IMR-90 (cell line): ENCODE measurements around the gene SPOUT1. TPM values are rescaled to one million over a fixed set of nuclear protein-coding genes. Genes with fewer than 3 reads are reported as not detected.

Experiments used
- ATAC-seq: fragments of 200-7000 bp; cut with Tn5 transposase; 2 replicates; pipeline ENCODE4 v1.9.1; 2020; ENCODE audit warnings: low read depth, mild to moderate bottlenecking, moderate library complexity
- BruUV-seq: library from RNA; stranded (reverse); fragments of 400-500 nt; replicated peaks from 2 replicates; lab custom pipeline; 2021; lab: Mats Ljungman, UMichigan
- CTCF ChIA-PET: fragments of 300-600 bp; formaldehyde crosslinking; extraction: SDS; loops from one replicate; lab custom pipeline; 2021; ENCODE audit warnings: antibody characterized with exemption; lab: Yijun Ruan, JAX
- POLR2A ChIA-PET: fragments of 300-600 bp; sonication (Branson Sonifier 250); formaldehyde crosslinking; loops from one replicate; lab custom pipeline; 2022; ENCODE audit warnings: antibody characterized with exemption; ENCODE audit not compliant: unreplicated experiment; lab: Charles Lee
- DNase-seq: peaks from one replicate; pipeline ENCODE4 v3.0.0; 2013
- H2AFZ ChIP-seq: replicated peaks from 2 replicates; pipeline ENCODE3; 2013; ENCODE audit warnings: low read length, mild to moderate bottlenecking; ENCODE audit not compliant: poor library complexity
- H2AK5ac ChIP-seq: 2 replicates; pipeline ENCODE4 v1.6.1; 2013; ENCODE audit warnings: low read depth, low read length, inconsistent platforms
- H2AK9ac ChIP-seq: replicated peaks from 2 replicates; pipeline ENCODE3; 2013; ENCODE audit warnings: mild to moderate bottlenecking, low read depth, low read length, moderate library complexity; ENCODE audit not compliant: poor library complexity
- H2BK120ac ChIP-seq: 2 replicates; pipeline ENCODE4 v1.6.1; 2013; ENCODE audit warnings: low read depth, low read length, inconsistent platforms
- H2BK15ac ChIP-seq: 3 replicates; pipeline ENCODE4 v1.6.1; 2013; ENCODE audit warnings: low read depth, low read length, inconsistent platforms
- H2BK20ac ChIP-seq: 2 replicates; pipeline ENCODE4 v1.6.1; 2013; ENCODE audit warnings: low read depth, mild to moderate bottlenecking, inconsistent platforms, low read length, moderate library complexity
- H2BK5ac ChIP-seq: 2 replicates; pipeline ENCODE4 v1.6.1; 2013; ENCODE audit warnings: mild to moderate bottlenecking, low read depth, low read length, inconsistent platforms; ENCODE audit not compliant: poor library complexity, severe bottlenecking
- H3K14ac ChIP-seq: replicated peaks from 2 replicates; pipeline ENCODE4 v1.6.1; 2013; ENCODE audit warnings: low read depth, low read length, inconsistent platforms
- H3K18ac ChIP-seq: 2 replicates; pipeline ENCODE4 v1.6.1; 2013; ENCODE audit warnings: low read depth, low read length, control low read depth
- H3K23ac ChIP-seq: 2 replicates; pipeline ENCODE4 v1.6.1; 2013; ENCODE audit warnings: low read depth, low read length, inconsistent platforms
- H3K27ac ChIP-seq: 2 replicates; pipeline ENCODE4 v1.5.1; 2013; ENCODE audit warnings: mild to moderate bottlenecking, control low read depth, low read length; ENCODE audit not compliant: insufficient read depth
- H3K27me3 ChIP-seq: 2 replicates; pipeline ENCODE4 v1.6.1; 2013; ENCODE audit warnings: low read length; ENCODE audit not compliant: control insufficient read depth, insufficient read depth
- H3K36me3 ChIP-seq: 2 replicates; pipeline ENCODE4 v1.6.1; 2013; ENCODE audit warnings: low read length, mixed read lengths; ENCODE audit not compliant: control insufficient read depth, insufficient read depth
- H3K4ac ChIP-seq: 2 replicates; pipeline ENCODE4 v1.6.1; 2013; ENCODE audit warnings: low read depth, low read length, inconsistent platforms
- H3K4me1 ChIP-seq: 2 replicates; pipeline ENCODE4 v1.6.1; 2013; ENCODE audit warnings: low read length, mixed read lengths; ENCODE audit not compliant: control insufficient read depth, insufficient read depth
- H3K4me2 ChIP-seq: 2 replicates; pipeline ENCODE4 v1.6.1; 2013; ENCODE audit warnings: low read depth, mild to moderate bottlenecking, control low read depth, low read length, moderate library complexity
- H3K4me3 ChIP-seq: 2 replicates; pipeline ENCODE4 v1.5.1; 2013; ENCODE audit warnings: low read depth, mild to moderate bottlenecking, control low read depth, low read length, moderate library complexity; ENCODE audit not compliant: insufficient read depth
- H3K56ac ChIP-seq: 2 replicates; pipeline ENCODE4 v1.6.1; 2013; ENCODE audit warnings: low read length, inconsistent platforms; ENCODE audit not compliant: insufficient read depth; ENCODE audit errors: extremely low read depth
- H3K79me1 ChIP-seq, 2 experiments: 2 replicates each; pipeline ENCODE4 v1.6.1; 2013; ENCODE audit warnings: low read length in 2 of 2, inconsistent platforms in 1 of 2, low read depth in 1 of 2
- H3K9ac ChIP-seq: 2 replicates; pipeline ENCODE4 v1.6.1; 2013; ENCODE audit warnings: low read depth, low read length, control low read depth
- H3K9me1 ChIP-seq: 2 replicates; pipeline ENCODE4 v1.6.1; 2013; ENCODE audit warnings: low read length, inconsistent platforms; ENCODE audit not compliant: insufficient read depth
- H3K9me3 ChIP-seq: 2 replicates; pipeline ENCODE4 v1.6.1; 2013; ENCODE audit warnings: low read length; ENCODE audit not compliant: control insufficient read depth, insufficient read depth
- H4K20me1 ChIP-seq: 2 replicates; pipeline ENCODE4 v1.6.1; 2013; ENCODE audit warnings: low read length, inconsistent platforms; ENCODE audit not compliant: insufficient read depth
- H4K5ac ChIP-seq: 2 replicates; pipeline ENCODE4 v1.6.1; 2013; ENCODE audit warnings: mild to moderate bottlenecking, low read depth, low read length, control low read depth
- H4K8ac ChIP-seq, 2 experiments: 2 replicates each; pipeline ENCODE4 v1.6.1; 2013; ENCODE audit warnings: low read depth in 2 of 2, low read length in 2 of 2, control low read depth in 1 of 2, inconsistent platforms in 1 of 2
- H4K91ac ChIP-seq: 2 replicates; pipeline ENCODE4 v1.6.1; 2013; ENCODE audit warnings: low read depth, low read length, inconsistent platforms; ENCODE audit not compliant: insufficient read depth
- BHLHE40 ChIP-seq: fragments of 150-350 bp; IDR thresholded peaks from 2 replicates; pipeline ENCODE4 v1.6.1; 2016; ENCODE audit warnings: mild to moderate bottlenecking, low read depth, low read length
- CEBPB ChIP-seq: IDR thresholded peaks from 2 replicates; pipeline ENCODE4 v1.6.1; 2012; ENCODE audit warnings: low read depth, low read length, improper control_type of control experiment
- CHD1 ChIP-seq: IDR thresholded peaks from 2 replicates; pipeline ENCODE4 v1.6.1; 2012; ENCODE audit warnings: low read depth, low read length, improper control_type of control experiment
- CTCF ChIP-seq: conservative IDR thresholded peaks from 2 replicates; pipeline ENCODE4 v1.5.1; 2012; ENCODE audit warnings: mild to moderate bottlenecking, low read depth, low read length, improper control_type of control experiment
- ELK1 ChIP-seq: fragments of 150-350 bp; IDR thresholded peaks from 2 replicates; pipeline ENCODE4 v1.6.1; 2016; ENCODE audit warnings: low read depth, mild to moderate bottlenecking, low read length, moderate library complexity, borderline replicate concordance
- FOS ChIP-seq: fragments of 150-350 bp; IDR thresholded peaks from 2 replicates; pipeline ENCODE4 v1.6.1; 2016; ENCODE audit warnings: low read depth, low read length
- MAFK ChIP-seq: IDR thresholded peaks from 2 replicates; pipeline ENCODE4 v1.6.1; 2012; ENCODE audit warnings: low read depth, low read length, improper control_type of control experiment
- MAZ ChIP-seq: IDR thresholded peaks from 2 replicates; pipeline ENCODE4 v1.6.1; 2012; ENCODE audit warnings: low read depth, mild to moderate bottlenecking, low read length, improper control_type of control experiment, moderate library complexity, borderline replicate concordance
- MXI1 ChIP-seq: IDR thresholded peaks from 2 replicates; pipeline ENCODE4 v1.6.1; 2012; ENCODE audit warnings: low read depth, mild to moderate bottlenecking, low read length, moderate library complexity, borderline replicate concordance
- NFE2L2 ChIP-seq: fragments of 150-350 bp; IDR thresholded peaks from 2 replicates; pipeline ENCODE4 v1.6.1; 2016; ENCODE audit warnings: low read depth, mild to moderate bottlenecking, low read length
- POLR2A ChIP-seq: IDR thresholded peaks from 2 replicates; pipeline ENCODE4 v1.6.1; 2012; ENCODE audit warnings: mild to moderate bottlenecking, low read depth, low read length
- RAD21 ChIP-seq: IDR thresholded peaks from 2 replicates; pipeline ENCODE4 v1.6.1; 2012; ENCODE audit warnings: low read length, improper control_type of control experiment
- RCOR1 ChIP-seq: IDR thresholded peaks from 2 replicates; pipeline ENCODE4 v1.6.1; 2012; ENCODE audit warnings: mild to moderate bottlenecking, low read length, improper control_type of control experiment; ENCODE audit not compliant: insufficient replicate concordance
- RFX5 ChIP-seq: IDR thresholded peaks from 2 replicates; pipeline ENCODE4 v1.8.0; 2012; ENCODE audit warnings: low read depth, mild to moderate bottlenecking, low read length, moderate library complexity
- SMC3 ChIP-seq: fragments of 150-350 bp; IDR thresholded peaks from 2 replicates; pipeline ENCODE4 v1.6.1; 2016; ENCODE audit warnings: low read depth, mild to moderate bottlenecking, antibody characterized with exemption, low read length, moderate library complexity
- USF2 ChIP-seq: fragments of 150-350 bp; IDR thresholded peaks from 2 replicates; pipeline ENCODE4 v1.6.1; 2017; ENCODE audit warnings: mild to moderate bottlenecking, antibody characterized with exemption, low read length, low read depth
- WGBS, 2 experiments: methylation state at CpG; one replicate each; pipeline versions ENCODE4 v1.1.5 to v1.1.7; 2013; ENCODE audit warnings: missing lambda C conversion rate in 2 of 2; ENCODE audit not compliant: insufficient read length in 1 of 2; ENCODE audit errors: extremely low coverage in 2 of 2; 5-methylcytosine and 5-hydroxymethylcytosine counted together
- dilution Hi-C: fragments of 300-500 bp; cut with HindIII; formaldehyde crosslinking; loops from one replicate; pipeline ENCODE4 v1.14.3; 2018; ENCODE audit warnings: low sequenced_read_pairs; ENCODE audit not compliant: unreplicated experiment
- in situ Hi-C: fragments of 300-500 bp; cut with MboI; formaldehyde crosslinking; loops from 3 replicates; pipeline ENCODE4 v1.14.3; 2019; ENCODE audit warnings: low sequenced_read_pairs, inconsistent platforms, mixed read lengths
- intact Hi-C: fragments of 100-400 bp; cut with micrococcal nuclease; formaldehyde crosslinking; loops from 2 replicates; pipeline ENCODE4 v1.10.0; 2022
- polyA plus RNA-seq, 3 experiments: library from polyadenylated mRNA; depleted of rRNA; stranded (reverse); fragments of >200 nt; gene quantifications; 2 replicates each; pipeline ENCODE4 v1.2.3, GENCODE V29; 2012; ENCODE audit warnings: low replicate concordance in 1 of 3
- total RNA-seq: library from RNA; depleted of rRNA; stranded (reverse); fragments of >200 nt; gene quantifications from 2 replicates; pipeline ENCODE4 v1.2.3, GENCODE V29; 2012

The SPOUT1 gene
- total and polyA plus RNA-seq, 2 of the 4 experiments (the other 2 are of a cell fraction): 17.9 to 27.8 TPM

- H3K27ac ChIP-seq: no peak overlapping the region
- H3K14ac ChIP-seq: no peak overlapping the region
- no peaks in the 10 kb centered on the region; the same call in 1 of the 2 replicates for H4K20me1 ChIP-seq
- no peak overlapping the region for H3K18ac ChIP-seq
- DNase-seq (no peak), ATAC-seq (no peak)
- no peak overlapping the region for H4K5ac ChIP-seq
- no peak overlapping the region for H3K23ac ChIP-seq
- H3K4me2 ChIP-seq: no peak overlapping the region
- H2AK5ac ChIP-seq: no peak overlapping the region
- H3K79me1 ChIP-seq: peaks cover 0 to 14% of the 10 kb centered on the region in 2 experiments; a peak in 2 of 4 replicates
- intact Hi-C loops: no loop called here
- H3K27me3 ChIP-seq: no peaks in the 10 kb centered on the region
- no peak overlapping the region for H3K4ac ChIP-seq
- in situ Hi-C loops: no loop called here
- no peak overlapping the region for H3K4me3 ChIP-seq
- H4K91ac ChIP-seq: no peak overlapping the region
- H2BK15ac ChIP-seq: no peak overlapping the region
- no peak overlapping the region for H2BK20ac ChIP-seq
- POLR2A ChIA-PET: no interaction called here
- H3K9me1 ChIP-seq: 0 out of 2 replicates have a peak, but pooled peaks cover 3% of the 10 kb centered on the region
- BruUV-seq: no TSS peak
- H2BK5ac ChIP-seq: no peak overlapping the region
- H3K9me3 ChIP-seq: peaks cover 2% of the 10 kb centered on the region
- peaks cover 3% of the 10 kb centered on the region; the same call in 1 of the 2 replicates for H3K36me3 ChIP-seq
- no peak overlapping the region for H2AFZ ChIP-seq
- no peak overlapping the region for H4K8ac ChIP-seq
- no peak overlapping the region for H3K56ac ChIP-seq
- H2AK9ac ChIP-seq: no peak overlapping the region
- no peak overlapping the region for H2BK120ac ChIP-seq
- WGBS, 2 experiments: no CpG with 5 or more reads among the region's 3 CpGs
- TF ChIP-seq RFX5 (no peak), RAD21 (no peak), MXI1 (no peak), RCOR1 (no peak), ELK1 (no peak), MAZ (no peak), FOS (no peak), SMC3 (no peak), MAFK (no peak), CTCF (no peak), NFE2L2 (no peak), USF2 (no peak), POLR2A (no peak), BHLHE40 (no peak), CHD1 (no peak), CEBPB (no peak)
- no peaks in the 10 kb centered on the region for H3K4me1 ChIP-seq
- dilution Hi-C loops: no loop called here
- no peak overlapping the region for H3K9ac ChIP-seq
- CTCF ChIA-PET: no interaction called here
Observed at GRCh38 chr9:128846680-128847030, 17.1 kb upstream of the SPOUT1 start.
